ENCODE results near the gene UBQLN1.
"Not testable (repeated sequence)": the region's sequence is repeated elsewhere in the genome, so short reads cannot be mapped to it uniquely, and the experiment has no call there.

UBQLN1 gene

GRCh38 chr9:83639266-83639665, 68.5 kb downstream of the UBQLN1 start:
- in situ Hi-C loops (cut with MboI; ENCODE audit: low sequenced_read_pairs), result loop anchor here (25.0 kb wide), 1 partner anchor 273 kb away; the partner anchor contains the start of gene KIF27

GRCh38 chr9:83637389-83637788, 70.4 kb downstream of the UBQLN1 start:
- in situ Hi-C loops (cut with MboI; ENCODE audit: low sequenced_read_pairs), result loop anchor here (25.0 kb wide), 1 partner anchor 275 kb away; the partner anchor contains the start of gene KIF27

- in situ Hi-C loops (cut with MboI; ENCODE audit: low sequenced_read_pairs), result loop anchor here (25.0 kb wide), 1 partner anchor 275 kb away; the partner anchor contains the start of gene KIF27
Measured at GRCh38 chr9:83636813-83637212, 70.9 kb downstream of the UBQLN1 start.

- in situ Hi-C loops (cut with MboI; ENCODE audit: low sequenced_read_pairs), result loop anchor here (25.0 kb wide), 1 partner anchor 279 kb away; the partner anchor contains the start of gene KIF27
Measured at GRCh38 chr9:83633676-83634075, 74.1 kb downstream of the UBQLN1 start.

GRCh38 chr9:83633255-83633654, 74.5 kb downstream of the UBQLN1 start:
- in situ Hi-C loops (cut with MboI; ENCODE audit: low sequenced_read_pairs), result loop anchor here (25.0 kb wide), 1 partner anchor 279 kb away; the partner anchor contains the start of gene KIF27

- in situ Hi-C loops (cut with MboI; ENCODE audit: low sequenced_read_pairs), result loop anchor here (25.0 kb wide), 1 partner anchor 281 kb away; the partner anchor contains the start of gene KIF27
Measured at GRCh38 chr9:83630938-83631457, 76.8 kb downstream of the UBQLN1 start.

GRCh38 chr9:83629433-83630104, 78.2 kb downstream of the UBQLN1 start:
- in situ Hi-C loops (cut with MboI; ENCODE audit: low sequenced_read_pairs), result loop anchor here (25.0 kb wide), 1 partner anchor 283 kb away; the partner anchor contains the start of gene KIF27

GRCh38 chr9:83628540-83628939, 79.2 kb downstream of the UBQLN1 start:
- in situ Hi-C loops (cut with MboI; ENCODE audit: low sequenced_read_pairs), result loop anchor here (25.0 kb wide), 1 partner anchor 284 kb away; the partner anchor contains the start of gene KIF27

GRCh38 chr9:83625178-83625577, 82.6 kb downstream of the UBQLN1 start:
- in situ Hi-C loops (cut with MboI; ENCODE audit: low sequenced_read_pairs), result loop anchor here (25.0 kb wide), 1 partner anchor 287 kb away; the partner anchor contains the start of gene KIF27

GRCh38 chr9:83623679-83624076, 84.1 kb downstream of the UBQLN1 start:
- in situ Hi-C loops (cut with MboI; ENCODE audit: low sequenced_read_pairs), result no loop called here

- in situ Hi-C loops (cut with MboI; ENCODE audit: low sequenced_read_pairs), result no loop called here
Measured at GRCh38 chr9:83622939-83623678, 84.6 kb downstream of the UBQLN1 start, which contains the start of gene IDNK. Gene IDNK, plus strand, starts transcription at chr9:83623143. Its CDS starts 29 bp downstream, at chr9:83623172.

- in situ Hi-C loops (cut with MboI; ENCODE audit: low sequenced_read_pairs), result no loop called here
Measured at GRCh38 chr9:83622433-83622938, 85.3 kb downstream of the UBQLN1 start.

GRCh38 chr9:83620841-83621636, 86.7 kb downstream of the UBQLN1 start:
- in situ Hi-C loops (cut with MboI; ENCODE audit: low sequenced_read_pairs), result no loop called here

- in situ Hi-C loops (cut with MboI; ENCODE audit: low sequenced_read_pairs), result no loop called here
Measured at GRCh38 chr9:83617299-83617698, 90.5 kb downstream of the UBQLN1 start.

- in situ Hi-C loops (cut with MboI; ENCODE audit: low sequenced_read_pairs), result not testable (repeated sequence)
Measured at GRCh38 chr9:83613298-83613697, 94.5 kb downstream of the UBQLN1 start.
